OCI-LY1 (cell line): Measurements from ENCODE around the gene KLHL14.

Source experiments
- CTCF ChIP-seq: fragments of 200-600 bp; sonication (generic), shearing (Covaris generic); IDR thresholded peaks from 2 replicates; pipeline ENCODE4 v1.5.1; 2017; ENCODE audit warnings: mild to moderate bottlenecking, antibody characterized with exemption, low read length, moderate library complexity, mixed read lengths
- EZH2 ChIP-seq: fragments of 200-600 bp; sonication (generic), shearing (Covaris generic); IDR thresholded peaks from 2 replicates; pipeline ENCODE4 v1.8.0; 2017; ENCODE audit warnings: borderline replicate concordance, mixed run types, mild to moderate bottlenecking, antibody characterized with exemption, low read length, moderate library complexity, mixed read lengths

GRCh38 chr18:32711862-32712261 is 61.0 kb downstream of the KLHL14 start:
- TF ChIP-seq CTCF: no peak
- no peak for TF ChIP-seq EZH2
